ENCODE data around the gene AHCTF1.

The AHCTF1 gene

DNA sequence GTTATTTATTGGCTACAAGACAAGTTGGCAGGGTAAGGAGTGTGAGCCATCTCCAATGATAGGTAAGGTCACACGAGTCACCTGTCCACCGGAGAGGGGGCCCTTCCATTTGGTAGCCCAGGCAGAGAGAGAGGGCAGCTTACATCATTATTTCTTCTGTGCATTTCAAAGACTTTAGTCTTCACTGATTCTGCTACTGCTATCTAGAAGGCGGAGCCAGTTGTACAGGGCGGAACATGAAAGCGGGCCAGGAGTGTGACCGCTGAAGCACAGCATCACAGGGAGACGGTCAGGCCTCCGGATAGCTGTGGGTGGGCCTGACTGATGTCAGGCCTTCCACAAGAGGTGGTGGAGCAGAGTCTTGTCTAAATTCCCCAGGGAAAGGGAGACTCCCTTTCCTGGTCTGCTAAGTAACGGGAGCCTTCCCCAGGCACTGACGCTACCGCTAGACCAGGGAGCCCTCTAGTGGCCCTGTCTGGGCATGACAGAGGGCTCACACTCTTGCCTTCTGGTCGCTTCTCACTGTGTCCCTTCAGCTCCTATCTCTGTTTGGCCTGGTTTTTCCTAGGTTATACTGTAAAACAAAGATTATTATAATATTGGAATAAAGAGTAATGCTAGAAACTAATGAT, 39.5 kb upstream of the AHCTF1 start:
- H3K4me3 ChIP-seq (IDR thresholded peaks at IDR 0.05; ENCODE audit: insufficient read depth, low read depth, low read length): no peak overlapping the region
- H2AFZ ChIP-seq (ENCODE audit: low read depth): no peak overlapping the region
- no peaks in the 10 kb centered on the region for H3K4me1 ChIP-seq (ENCODE audit: low read depth, poor library complexity, severe bottlenecking)
- no peaks in the 10 kb centered on the region for H3K79me2 ChIP-seq (ENCODE audit: insufficient read depth, low read depth)
- H3K27me3 ChIP-seq (ENCODE audit: insufficient read depth, low read depth): no peaks in the 10 kb centered on the region
- H3K27ac ChIP-seq: no peak overlapping the region
- H3K9ac ChIP-seq: no peak overlapping the region
- no peaks in the 10 kb centered on the region for H3K36me3 ChIP-seq (ENCODE audit: insufficient read depth)
- TF ChIP-seq, protein P1, sequence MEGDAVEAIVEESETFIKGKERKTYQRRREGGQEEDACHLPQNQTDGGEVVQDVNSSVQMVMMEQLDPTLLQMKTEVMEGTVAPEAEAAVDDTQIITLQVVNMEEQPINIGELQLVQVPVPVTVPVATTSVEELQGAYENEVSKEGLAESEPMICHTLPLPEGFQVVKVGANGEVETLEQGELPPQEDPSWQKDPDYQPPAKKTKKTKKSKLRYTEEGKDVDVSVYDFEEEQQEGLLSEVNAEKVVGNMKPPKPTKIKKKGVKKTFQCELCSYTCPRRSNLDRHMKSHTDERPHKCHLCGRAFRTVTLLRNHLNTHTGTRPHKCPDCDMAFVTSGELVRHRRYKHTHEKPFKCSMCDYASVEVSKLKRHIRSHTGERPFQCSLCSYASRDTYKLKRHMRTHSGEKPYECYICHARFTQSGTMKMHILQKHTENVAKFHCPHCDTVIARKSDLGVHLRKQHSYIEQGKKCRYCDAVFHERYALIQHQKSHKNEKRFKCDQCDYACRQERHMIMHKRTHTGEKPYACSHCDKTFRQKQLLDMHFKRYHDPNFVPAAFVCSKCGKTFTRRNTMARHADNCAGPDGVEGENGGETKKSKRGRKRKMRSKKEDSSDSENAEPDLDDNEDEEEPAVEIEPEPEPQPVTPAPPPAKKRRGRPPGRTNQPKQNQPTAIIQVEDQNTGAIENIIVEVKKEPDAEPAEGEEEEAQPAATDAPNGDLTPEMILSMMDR (conservative IDR thresholded peaks at IDR 0.05; ENCODE audit: low read depth, low read length): peak; percentile 66
- no peaks in the 10 kb centered on the region for H4K20me1 ChIP-seq (ENCODE audit: insufficient read depth)
- no peak overlapping the region for H3K4me2 ChIP-seq

DNA sequence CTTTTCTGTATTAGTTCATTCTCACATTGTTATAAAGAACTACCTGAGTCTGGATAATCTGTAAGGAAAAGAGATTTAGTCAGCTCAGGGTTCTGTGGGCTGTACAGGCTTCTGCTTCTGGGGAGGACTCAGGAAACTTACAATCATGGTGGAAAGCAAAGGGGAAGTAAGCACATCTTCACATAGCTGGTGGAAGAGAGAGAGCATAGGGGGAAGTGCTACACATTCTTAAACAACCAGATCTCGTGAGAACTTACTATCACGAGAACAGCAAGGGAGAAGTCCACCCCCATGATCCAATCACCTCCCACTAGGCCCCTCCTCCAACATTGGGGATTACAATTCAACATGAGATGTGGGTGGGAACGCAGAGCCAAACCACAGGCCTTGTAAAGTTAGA, 37.9 kb upstream of the AHCTF1 start:
- Histone ChIP-seq H4K20me1 (ENCODE audit: insufficient read depth) (no peaks in the 10 kb centered on the region), H3K4me3 (IDR thresholded peaks at IDR 0.05; ENCODE audit: insufficient read depth, low read depth, low read length) (no peak overlapping the region), H3K36me3 (ENCODE audit: insufficient read depth) (no peaks in the 10 kb centered on the region), H3K4me2 (no peak overlapping the region), H3K79me2 (ENCODE audit: insufficient read depth, low read depth) (no peaks in the 10 kb centered on the region), H3K4me1 (ENCODE audit: low read depth, poor library complexity, severe bottlenecking) (no peaks in the 10 kb centered on the region), H3K27me3 (ENCODE audit: insufficient read depth, low read depth) (no peaks in the 10 kb centered on the region), H2AFZ (ENCODE audit: low read depth) (no peak overlapping the region), H3K27ac (no peak overlapping the region), H3K9ac (no peak overlapping the region)
- TF ChIP-seq, protein P1 (conservative IDR thresholded peaks at IDR 0.05; ENCODE audit: low read depth, low read length): no peak

DNA sequence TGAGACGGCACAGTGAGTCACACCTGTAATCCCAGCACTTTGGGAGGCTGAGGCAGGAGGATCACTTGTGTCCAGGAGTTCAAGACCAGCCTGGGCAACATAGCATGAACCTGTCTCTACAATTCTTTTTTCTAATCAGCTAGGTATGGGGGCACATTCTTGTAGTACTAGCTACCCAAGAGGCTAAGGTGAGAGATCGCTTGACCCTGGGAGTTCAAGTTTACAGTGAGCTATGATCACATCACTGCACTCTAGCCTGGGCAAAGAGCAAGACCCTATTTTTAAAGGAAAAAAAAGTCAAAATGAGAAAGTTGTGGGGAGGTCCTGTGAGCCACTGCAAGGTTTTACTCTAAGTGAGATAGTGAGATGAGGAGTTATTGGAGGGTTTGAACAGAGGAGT, 34.8 kb upstream of the AHCTF1 start:
- Histone ChIP-seq H4K20me1 (ENCODE audit: insufficient read depth) (no peaks in the 10 kb centered on the region), H3K4me3 (IDR thresholded peaks at IDR 0.05; ENCODE audit: insufficient read depth, low read depth, low read length) (no peak overlapping the region), H3K4me2 (no peak overlapping the region), H3K4me1 (ENCODE audit: low read depth, poor library complexity, severe bottlenecking) (no peaks in the 10 kb centered on the region), H3K36me3 (ENCODE audit: insufficient read depth) (no peaks in the 10 kb centered on the region), H2AFZ (ENCODE audit: low read depth) (no peak overlapping the region), H3K79me2 (ENCODE audit: insufficient read depth, low read depth) (no peaks in the 10 kb centered on the region), H3K27ac (no peak overlapping the region), H3K27me3 (ENCODE audit: insufficient read depth, low read depth) (no peaks in the 10 kb centered on the region), H3K9ac (no peak overlapping the region)
- TF ChIP-seq, protein P1 (conservative IDR thresholded peaks at IDR 0.05; ENCODE audit: low read depth, low read length): no peak

DNA sequence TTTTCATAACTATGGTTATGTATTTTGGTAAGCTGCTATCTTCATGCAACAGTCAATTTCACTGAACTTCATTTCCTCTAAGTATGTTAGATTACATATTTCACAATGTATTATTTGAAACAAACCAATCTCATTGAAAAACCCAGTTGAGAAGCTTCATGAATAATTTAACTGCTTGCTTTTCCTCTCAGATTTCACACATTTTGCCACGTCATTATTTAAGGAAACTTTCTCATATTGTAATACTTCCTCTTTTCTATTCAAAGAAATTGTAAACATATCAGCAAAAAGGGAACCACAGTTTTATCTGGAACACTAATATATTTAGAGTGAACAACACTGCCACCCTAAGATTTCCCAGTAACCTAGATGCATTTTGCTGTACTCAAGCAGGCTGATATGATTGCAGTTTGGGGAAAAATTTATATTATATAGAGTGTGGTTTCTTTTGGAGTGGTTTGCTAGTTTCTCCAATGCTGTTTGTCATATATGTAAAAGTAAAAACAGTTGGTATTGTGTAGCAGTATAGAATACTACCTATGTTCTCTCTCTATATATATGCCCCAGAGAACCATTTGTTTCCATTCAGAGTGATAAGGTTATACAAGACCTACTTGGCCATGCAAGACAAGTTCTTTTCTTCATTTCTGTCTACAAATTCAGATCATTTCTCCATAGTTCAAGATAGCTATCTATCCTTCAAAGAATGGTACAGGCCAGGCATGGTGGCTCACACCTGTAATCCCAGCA, 28.4 kb upstream of the AHCTF1 start:
- no peaks in the 10 kb centered on the region for H3K4me1 ChIP-seq (ENCODE audit: low read depth, poor library complexity, severe bottlenecking)
- no peak overlapping the region for H2AFZ ChIP-seq (ENCODE audit: low read depth)
- H3K27ac ChIP-seq: no peak overlapping the region
- no peaks in the 10 kb centered on the region for H4K20me1 ChIP-seq (ENCODE audit: insufficient read depth)
- H3K4me3 ChIP-seq (IDR thresholded peaks at IDR 0.05; ENCODE audit: insufficient read depth, low read depth, low read length): no peak overlapping the region
- TF ChIP-seq, protein P1 (conservative IDR thresholded peaks at IDR 0.05; ENCODE audit: low read depth, low read length): no peak
- H3K9ac ChIP-seq: no peak overlapping the region
- H3K36me3 ChIP-seq (ENCODE audit: insufficient read depth): no peaks in the 10 kb centered on the region
- H3K27me3 ChIP-seq (ENCODE audit: insufficient read depth, low read depth): no peaks in the 10 kb centered on the region
- H3K4me2 ChIP-seq: no peak overlapping the region
- no peaks in the 10 kb centered on the region for H3K79me2 ChIP-seq (ENCODE audit: insufficient read depth, low read depth)
